ENCODE measurements around the gene SLC66A2.

GRCh38 chr18:79950515-79951341, 725 bp downstream of the SLC66A2 start:
- TF ChIP-seq POLR2A (IDR thresholded peaks at IDR 0.05): no peak
- no peak for TF ChIP-seq CTCF (IDR thresholded peaks at IDR 0.05)

All from lower leg skin (tissue), 3 donors.